Smooth muscle cell (in vitro differentiated cells): Measurements from ENCODE around the gene NUMBL. TPM values are rescaled to one million over a fixed set of nuclear protein-coding genes. Genes with fewer than 3 reads are reported as not detected.

Experiments
- DNase-seq: peaks from one replicate; lab custom pipeline; 2025; ENCODE audit not compliant: unreplicated experiment; lab: John Stamatoyannopoulos, UW
- H2AFZ ChIP-seq: fragments of 200-600 bp; sonication (generic); 2 replicates; pipeline ENCODE4 v1.6.0; 2016; ENCODE audit warnings: antibody characterized with exemption, low read depth, mild to moderate bottlenecking
- H3F3A ChIP-seq: fragments of 200-600 bp; sonication (generic); 2 replicates; pipeline ENCODE4 v1.6.0; 2017; ENCODE audit warnings: antibody characterized with exemption, low read depth
- H3K27ac ChIP-seq: fragments of 200-600 bp; sonication (generic); 2 replicates; pipeline ENCODE4 v1.5.1; 2016; ENCODE audit warnings: low read depth, mild to moderate bottlenecking
- H3K27me3 ChIP-seq: fragments of 200-600 bp; sonication (generic); 2 replicates; pipeline ENCODE4 v1.6.1; 2016; ENCODE audit warnings: low read depth, mild to moderate bottlenecking
- H3K36me3 ChIP-seq: fragments of 200-600 bp; sonication (generic); 2 replicates; pipeline ENCODE4 v1.5.1; 2016; ENCODE audit warnings: low read depth
- H3K4me1 ChIP-seq: fragments of 200-600 bp; sonication (generic); 2 replicates; pipeline ENCODE4 v1.5.1; 2016; ENCODE audit warnings: low read depth
- H3K4me2 ChIP-seq: fragments of 200-600 bp; sonication (generic); 2 replicates; pipeline ENCODE4 v1.6.0; 2016; ENCODE audit warnings: mild to moderate bottlenecking
- H3K4me3 ChIP-seq: fragments of 200-600 bp; sonication (generic); 2 replicates; pipeline ENCODE4 v1.5.1; 2016; ENCODE audit warnings: mild to moderate bottlenecking
- H3K79me2 ChIP-seq: fragments of 200-600 bp; sonication (generic); 2 replicates; pipeline ENCODE4 v1.6.0; 2016; ENCODE audit warnings: low read depth, mild to moderate bottlenecking
- H3K9ac ChIP-seq: fragments of 200-600 bp; sonication (generic); 2 replicates; pipeline ENCODE4 v1.6.0; 2016; ENCODE audit warnings: low read depth
- H3K9me3 ChIP-seq: fragments of 200-600 bp; sonication (generic); replicated peaks from 2 replicates; pipeline ENCODE4 v1.5.1; 2016; ENCODE audit warnings: low read depth
- H4K20me1 ChIP-seq: fragments of 200-600 bp; sonication (generic); 2 replicates; pipeline ENCODE4 v1.6.0; 2016; ENCODE audit warnings: low read depth
- CTCF ChIP-seq: fragments of 200-600 bp; sonication (generic); IDR thresholded peaks from 2 replicates; pipeline ENCODE4 v1.5.1; 2017; ENCODE audit warnings: borderline replicate concordance, mild to moderate bottlenecking, antibody characterized with exemption; ENCODE audit not compliant: insufficient read depth, poor library complexity, severe bottlenecking
- WGBS: methylation state at CpG from one replicate; pipeline ENCODE4 v1.1.7; 2016; ENCODE audit warnings: low lambda C conversion rate; 5-methylcytosine and 5-hydroxymethylcytosine counted together
- polyA plus RNA-seq: library from polyadenylated mRNA; unstranded; fragments of >200 nt; fragmentation: Nextera tagmentation; extraction: Ambion mirVana; gene quantifications from 2 replicates; pipeline ENCODE4 v1.2.1, GENCODE V29; 2016
- total RNA-seq: library from RNA; depleted of rRNA; stranded (reverse); fragments of >200 nt; gene quantifications from 2 replicates; pipeline ENCODE4 v1.2.3, GENCODE V29; 2014

The NUMBL gene
- total and polyA plus RNA-seq, 2 experiments from 2014 or later = 30.5 to 73.0 TPM

GRCh38 chr19:40630571-40631160, 59.8 kb downstream of the NUMBL start:
- WGBS = 60% methylated on average over 16 of the region's 16 CpGs
- H3F3A ChIP-seq = peaks cover 9% of the 10 kb centered on the region

GRCh38 chr19:40629346-40629745, 61.1 kb downstream of the NUMBL start:
- Histone ChIP-seq H3F3A (peaks cover 9% of the 10 kb centered on the region), H3K4me2 (no peak overlapping the region), H2AFZ (no peak overlapping the region), H3K4me1 (peaks cover 6% of the 10 kb centered on the region), H3K9me3 (no peaks in the 10 kb centered on the region), H4K20me1 (peaks cover 3% of the 10 kb centered on the region), H3K27ac (no peak overlapping the region), H3K27me3 (no peaks in the 10 kb centered on the region), H3K4me3 (no peak overlapping the region), H3K9ac (no peak overlapping the region), H3K79me2 (no peaks in the 10 kb centered on the region), H3K36me3 (no peaks in the 10 kb centered on the region)
- DNase-seq = no peak
- 100% methylated on average over 16 of the region's 42 CpGs for WGBS
- TF ChIP-seq CTCF = no peak

More at GRCh38 chr19:40630571-40631160, 59.8 kb downstream of the NUMBL start:
- no peak for DNase-seq
- Histone ChIP-seq H3K9me3 (no peaks in the 10 kb centered on the region), H3K4me3 (no peak overlapping the region), H3K4me2 (peak overlapping the region; percentile 18), H3K79me2 (no peaks in the 10 kb centered on the region), H3K27me3 (no peaks in the 10 kb centered on the region), H3K9ac (no peak overlapping the region), H3K4me1 (peaks cover 6% of the 10 kb centered on the region), H4K20me1 (no peaks in the 10 kb centered on the region), H3K27ac (peak overlapping the region; percentile 36), H3K36me3 (no peaks in the 10 kb centered on the region), H2AFZ (no peak overlapping the region)
- no peak for TF ChIP-seq CTCF

- no peak for TF ChIP-seq CTCF
- Histone ChIP-seq H3K27ac (no peak overlapping the region), H3K27me3 (no peaks in the 10 kb centered on the region), H3K4me3 (no peak overlapping the region), H3K4me2 (no peak overlapping the region), H3K9ac (no peak overlapping the region), H3K9me3 (no peaks in the 10 kb centered on the region), H4K20me1 (peaks cover 15% of the 10 kb centered on the region), H3K4me1 (peaks cover 9% of the 10 kb centered on the region), H2AFZ (no peak overlapping the region), H3F3A (no peaks in the 10 kb centered on the region), H3K36me3 (no peaks in the 10 kb centered on the region), H3K79me2 (no peaks in the 10 kb centered on the region)
- no peak for DNase-seq
- 99% methylated on average over 39 of the region's 39 CpGs for WGBS
Measured at GRCh38 chr19:40627486-40628279, 62.8 kb downstream of the NUMBL start.
